ENCODE measurements around the gene WHAMM. TPM values are rescaled to one million over a fixed set of nuclear protein-coding genes. Genes with fewer than 3 reads are reported as not detected.
"Not testable (repeated sequence)": the region's sequence is repeated elsewhere in the genome, so short reads cannot be mapped to it uniquely, and the experiment has no call there.

WHAMM gene
- total and polyA plus RNA-seq, 2 of the 4 experiments (the other 2 are of a cell fraction): 1.4 to 4.1 TPM

- H4K5ac ChIP-seq (ENCODE audit: low read depth, low read length); H2AK5ac ChIP-seq (ENCODE audit: low read depth, low read length); H4K8ac ChIP-seq (ENCODE audit: low read depth in 2 of 2, low read length in 2 of 2); dilution Hi-C loops (cut with HindIII; ENCODE audit: low sequenced_read_pairs, unreplicated experiment); H3K18ac ChIP-seq (ENCODE audit: low read depth, low read length); H3K4me1 ChIP-seq (ENCODE audit: control insufficient read depth, insufficient read depth, low read length); H2BK20ac ChIP-seq (ENCODE audit: low read depth, low read length); H3K9ac ChIP-seq (ENCODE audit: low read depth, low read length); H3K14ac ChIP-seq (replicated peaks; ENCODE audit: low read depth, low read length); CTCF ChIA-PET; H3K9me1 ChIP-seq (ENCODE audit: insufficient read depth, low read length); H3K56ac ChIP-seq (ENCODE audit: extremely low read depth, insufficient read depth, low read length); H4K20me1 ChIP-seq (ENCODE audit: insufficient read depth, low read length); H2AK9ac ChIP-seq (replicated peaks; ENCODE audit: low read depth, low read length, poor library complexity); H3K9me3 ChIP-seq (ENCODE audit: control insufficient read depth, insufficient read depth, low read length); H3K4me3 ChIP-seq (ENCODE audit: insufficient read depth, low read depth, low read length); H3K23ac ChIP-seq (ENCODE audit: low read depth, low read length); ATAC-seq (ENCODE audit: low read depth); H2BK5ac ChIP-seq (ENCODE audit: low read depth, low read length, poor library complexity, severe bottlenecking); H3K36me3 ChIP-seq (ENCODE audit: control insufficient read depth, insufficient read depth, low read length); H3K27ac ChIP-seq (ENCODE audit: insufficient read depth, low read length); H3K79me1 ChIP-seq (ENCODE audit: low read depth in 1 of 2, low read length in 2 of 2); BruUV-seq (replicated peaks); H2AFZ ChIP-seq (replicated peaks; ENCODE audit: low read length, poor library complexity); H2BK120ac ChIP-seq (ENCODE audit: low read depth, low read length); intact Hi-C loops (cut with micrococcal nuclease); POLR2A ChIA-PET (ENCODE audit: unreplicated experiment); H4K91ac ChIP-seq (ENCODE audit: insufficient read depth, low read depth, low read length); H3K4me2 ChIP-seq (ENCODE audit: low read depth, low read length); H2BK15ac ChIP-seq (ENCODE audit: low read depth, low read length); H3K4ac ChIP-seq (ENCODE audit: low read depth, low read length); DNase-seq; H3K27me3 ChIP-seq (ENCODE audit: control insufficient read depth, insufficient read depth, low read length); in situ Hi-C loops (cut with MboI; ENCODE audit: low sequenced_read_pairs): not testable (repeated sequence)
- WGBS, 2 experiments (ENCODE audit: extremely low coverage in 2 of 2, insufficient read length in 1 of 2): 100% methylated on average over 2 of the region's 3 CpGs; no CpG with 5 or more reads in 1 of the 2 experiments
These were observed 56.6 kb downstream of the WHAMM start for GRCh38 chr15:82865981-82866380.
